ENCODE results near the gene KIDINS220.
A peak's percentile ranks its signal among the peaks of the same experiment; 100 is the strongest.

Gene KIDINS220

GRCh38 chr2:8750221-8750620 lies 87.2 kb downstream of the KIDINS220 start:
- TF ChIP-seq ZNF70 (CRISPR knock-in tag; IDR thresholded peaks at IDR 0.05) (no peak), TOX (CRISPR knock-in tag; IDR thresholded peaks at IDR 0.05; ENCODE audit: borderline replicate concordance) (no peak), TSHZ2 (CRISPR knock-in tag; IDR thresholded peaks at IDR 0.05) (peak; percentile 28; the same call in 1 of the 2 replicates), ISL1 (CRISPR knock-in tag; IDR thresholded peaks at IDR 0.05) (peak; percentile 60), ZFP3 (CRISPR knock-in tag; IDR thresholded peaks at IDR 0.05) (0 out of 2 replicates have a peak, but pooled peaks have one; percentile 23), RARB (CRISPR knock-in tag; IDR thresholded peaks at IDR 0.05) (no peak)
- no peak; the same call in 2 of the 3 replicates for ATAC-seq

GRCh38 chr2:8743261-8743660 lies 94.2 kb downstream of the KIDINS220 start:
- TF ChIP-seq GLIS3 (CRISPR knock-in tag; IDR thresholded peaks at IDR 0.05) (no peak), CREB5 (CRISPR knock-in tag; IDR thresholded peaks at IDR 0.05; ENCODE audit: low read depth) (no peak), ARNTL (CRISPR knock-in tag; IDR thresholded peaks at IDR 0.05; ENCODE audit: borderline replicate concordance, low read depth) (no peak), ZFP30 (CRISPR knock-in tag; IDR thresholded peaks at IDR 0.05) (no peak), ZNF8 (CRISPR knock-in tag; IDR thresholded peaks at IDR 0.05) (no peak), ZNF70 (CRISPR knock-in tag; IDR thresholded peaks at IDR 0.05) (no peak), ISL1 (CRISPR knock-in tag; IDR thresholded peaks at IDR 0.05) (no peak), PATZ1 (CRISPR knock-in tag; IDR thresholded peaks at IDR 0.05; ENCODE audit: borderline replicate concordance) (no peak), ZC3H10 (CRISPR knock-in tag; IDR thresholded peaks at IDR 0.05) (no peak), TSHZ2 (CRISPR knock-in tag; IDR thresholded peaks at IDR 0.05) (no peak), TOX (CRISPR knock-in tag; IDR thresholded peaks at IDR 0.05; ENCODE audit: borderline replicate concordance) (no peak), ESRRG (CRISPR knock-in tag; IDR thresholded peaks at IDR 0.05) (no peak), PPARA (CRISPR knock-in tag; IDR thresholded peaks at IDR 0.05; ENCODE audit: borderline replicate concordance) (no peak), RARB (CRISPR knock-in tag; IDR thresholded peaks at IDR 0.05) (no peak), OSR1 (CRISPR knock-in tag; IDR thresholded peaks at IDR 0.05) (no peak), TCF4 (CRISPR knock-in tag; IDR thresholded peaks at IDR 0.05; ENCODE audit: borderline replicate concordance) (no peak), POU6F1 (CRISPR knock-in tag; IDR thresholded peaks at IDR 0.05; ENCODE audit: borderline replicate concordance, low read depth) (no peak)
- no peak for ATAC-seq

GRCh38 chr2:8740136-8740535 lies 97.3 kb downstream of the KIDINS220 start:
- TF ChIP-seq RARB (CRISPR knock-in tag; IDR thresholded peaks at IDR 0.05) (no peak), POU6F1 (CRISPR knock-in tag; IDR thresholded peaks at IDR 0.05; ENCODE audit: borderline replicate concordance, low read depth) (no peak), CSDC2 (CRISPR knock-in tag; IDR thresholded peaks at IDR 0.05) (no peak), ZC3H10 (CRISPR knock-in tag; IDR thresholded peaks at IDR 0.05) (no peak), PATZ1 (CRISPR knock-in tag; IDR thresholded peaks at IDR 0.05; ENCODE audit: borderline replicate concordance) (no peak)
- ATAC-seq, result no peak
